ENCODE measurements around the gene CDH16. TPM values are rescaled to one million over a fixed set of nuclear protein-coding genes. Genes with fewer than 3 reads are reported as not detected.

The CDH16 gene, protein sequence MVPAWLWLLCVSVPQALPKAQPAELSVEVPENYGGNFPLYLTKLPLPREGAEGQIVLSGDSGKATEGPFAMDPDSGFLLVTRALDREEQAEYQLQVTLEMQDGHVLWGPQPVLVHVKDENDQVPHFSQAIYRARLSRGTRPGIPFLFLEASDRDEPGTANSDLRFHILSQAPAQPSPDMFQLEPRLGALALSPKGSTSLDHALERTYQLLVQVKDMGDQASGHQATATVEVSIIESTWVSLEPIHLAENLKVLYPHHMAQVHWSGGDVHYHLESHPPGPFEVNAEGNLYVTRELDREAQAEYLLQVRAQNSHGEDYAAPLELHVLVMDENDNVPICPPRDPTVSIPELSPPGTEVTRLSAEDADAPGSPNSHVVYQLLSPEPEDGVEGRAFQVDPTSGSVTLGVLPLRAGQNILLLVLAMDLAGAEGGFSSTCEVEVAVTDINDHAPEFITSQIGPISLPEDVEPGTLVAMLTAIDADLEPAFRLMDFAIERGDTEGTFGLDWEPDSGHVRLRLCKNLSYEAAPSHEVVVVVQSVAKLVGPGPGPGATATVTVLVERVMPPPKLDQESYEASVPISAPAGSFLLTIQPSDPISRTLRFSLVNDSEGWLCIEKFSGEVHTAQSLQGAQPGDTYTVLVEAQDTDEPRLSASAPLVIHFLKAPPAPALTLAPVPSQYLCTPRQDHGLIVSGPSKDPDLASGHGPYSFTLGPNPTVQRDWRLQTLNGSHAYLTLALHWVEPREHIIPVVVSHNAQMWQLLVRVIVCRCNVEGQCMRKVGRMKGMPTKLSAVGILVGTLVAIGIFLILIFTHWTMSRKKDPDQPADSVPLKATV
- not detected for polyA plus RNA-seq (2012; ENCODE audit: insufficient read depth, insufficient read length, low read depth)

DNA sequence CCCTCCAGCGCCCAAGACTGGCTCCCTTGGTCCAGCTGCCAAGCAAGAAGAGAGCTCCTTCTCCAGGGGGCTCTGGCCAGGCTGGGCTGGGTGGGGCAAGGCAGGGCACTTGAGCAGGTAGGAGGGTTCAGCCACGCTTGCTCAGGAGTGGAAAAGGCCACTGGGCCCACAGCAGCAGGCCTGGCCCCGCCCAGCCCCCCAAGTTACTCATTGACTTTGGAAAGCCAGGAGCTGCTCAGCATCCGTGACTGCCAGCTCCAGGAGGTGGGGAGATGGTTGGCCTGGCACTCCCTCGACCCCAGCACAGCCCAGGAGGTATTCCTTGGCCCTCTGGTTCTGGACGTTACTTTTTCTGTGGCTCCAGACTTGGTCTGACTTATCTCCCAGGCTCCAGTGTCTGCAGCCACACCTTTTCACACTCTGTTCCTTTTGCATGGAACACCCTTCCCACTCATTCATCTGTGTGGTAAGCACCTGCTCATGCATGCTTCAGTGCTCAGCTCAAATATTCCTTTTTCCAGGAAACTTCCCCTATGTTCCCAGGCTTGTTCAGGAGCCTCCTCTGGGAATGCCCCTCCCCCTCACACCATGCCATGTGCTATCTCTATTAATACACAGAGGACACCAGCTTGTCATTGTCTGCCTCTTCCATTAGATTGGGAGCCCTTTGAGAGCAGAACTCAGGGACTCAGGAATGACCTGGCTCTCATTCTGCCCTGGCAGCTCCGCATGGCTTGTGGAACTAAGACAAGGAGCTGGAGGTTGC is at the start of gene CDH16:
Gene CDH16 (minus strand): TSS at position 83 of the 766 bp plus-strand sequence. CDS start 820 bp downstream, outside the sequence.
- TF ChIP-seq, protein P1, sequence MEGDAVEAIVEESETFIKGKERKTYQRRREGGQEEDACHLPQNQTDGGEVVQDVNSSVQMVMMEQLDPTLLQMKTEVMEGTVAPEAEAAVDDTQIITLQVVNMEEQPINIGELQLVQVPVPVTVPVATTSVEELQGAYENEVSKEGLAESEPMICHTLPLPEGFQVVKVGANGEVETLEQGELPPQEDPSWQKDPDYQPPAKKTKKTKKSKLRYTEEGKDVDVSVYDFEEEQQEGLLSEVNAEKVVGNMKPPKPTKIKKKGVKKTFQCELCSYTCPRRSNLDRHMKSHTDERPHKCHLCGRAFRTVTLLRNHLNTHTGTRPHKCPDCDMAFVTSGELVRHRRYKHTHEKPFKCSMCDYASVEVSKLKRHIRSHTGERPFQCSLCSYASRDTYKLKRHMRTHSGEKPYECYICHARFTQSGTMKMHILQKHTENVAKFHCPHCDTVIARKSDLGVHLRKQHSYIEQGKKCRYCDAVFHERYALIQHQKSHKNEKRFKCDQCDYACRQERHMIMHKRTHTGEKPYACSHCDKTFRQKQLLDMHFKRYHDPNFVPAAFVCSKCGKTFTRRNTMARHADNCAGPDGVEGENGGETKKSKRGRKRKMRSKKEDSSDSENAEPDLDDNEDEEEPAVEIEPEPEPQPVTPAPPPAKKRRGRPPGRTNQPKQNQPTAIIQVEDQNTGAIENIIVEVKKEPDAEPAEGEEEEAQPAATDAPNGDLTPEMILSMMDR (IDR thresholded peaks at IDR 0.05; ENCODE audit: low read depth, low read length): no peak
- no peak within 1 kb of the TSS for H3K4me3 ChIP-seq (ENCODE audit: low read depth, low read length)
- H3K9me3 ChIP-seq: no peaks in the 10 kb centered on the region
- H3K36me3 ChIP-seq: no peaks in the 10 kb centered on the region
- no peaks in the 10 kb centered on the region for H3K27me3 ChIP-seq
- H3K4me1 ChIP-seq: peaks cover 24% of the 10 kb centered on the region
- no peak for DNase-seq

DNA sequence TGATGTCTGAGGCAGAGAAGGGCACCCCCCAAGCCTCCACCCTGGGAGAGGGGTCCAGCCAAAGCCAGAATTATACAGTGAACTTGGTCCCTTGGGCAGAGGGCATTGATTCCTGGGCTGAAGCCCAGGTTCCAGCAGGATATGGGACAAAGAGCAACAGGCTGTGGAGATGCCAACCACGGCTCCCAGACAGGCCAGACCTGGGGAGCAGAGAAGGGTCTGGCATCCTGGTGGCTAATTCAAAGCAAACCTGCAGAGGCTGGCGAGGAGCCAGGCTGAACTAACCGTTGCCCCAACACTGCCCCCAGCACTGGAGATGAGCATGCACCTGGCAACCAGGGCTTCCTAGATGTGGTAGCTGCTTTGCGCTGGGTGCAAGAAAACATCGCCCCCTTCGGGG is 45.4 kb upstream of the CDH16 start:
- DNase-seq: peak; percentile 36
- Histone ChIP-seq H3K27me3 (no peaks in the 10 kb centered on the region), H3K9me3 (no peaks in the 10 kb centered on the region), H3K4me1 (no peaks in the 10 kb centered on the region), H3K4me3 (ENCODE audit: low read depth, low read length) (no peak overlapping the region), H3K36me3 (no peaks in the 10 kb centered on the region)
- TF ChIP-seq, protein P1 (IDR thresholded peaks at IDR 0.05; ENCODE audit: low read depth, low read length): no peak

DNA sequence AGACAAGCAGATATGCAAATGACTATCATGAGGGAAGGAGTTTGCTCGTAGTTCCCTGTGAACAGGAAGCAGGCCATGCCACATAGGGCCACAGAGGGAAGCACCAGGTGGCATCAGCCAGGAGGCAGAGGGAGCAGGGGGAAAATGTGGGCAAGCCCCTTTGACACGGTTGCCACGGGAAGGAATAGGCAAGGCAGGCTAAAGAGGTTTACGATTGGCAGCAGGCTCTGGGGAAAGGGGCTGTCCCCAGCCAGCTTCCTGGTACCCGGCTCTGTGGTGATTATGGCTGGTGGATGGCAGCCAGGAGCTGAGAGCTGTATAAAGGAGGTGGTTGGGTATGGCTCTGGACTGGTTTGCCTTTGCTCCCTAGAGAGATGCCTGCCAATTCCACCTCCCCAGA is 43.2 kb upstream of the CDH16 start:
- no peaks in the 10 kb centered on the region for H3K36me3 ChIP-seq
- no peaks in the 10 kb centered on the region for H3K4me1 ChIP-seq
- H3K9me3 ChIP-seq: no peaks in the 10 kb centered on the region
- peak; percentile 47 for DNase-seq
- no peak overlapping the region for H3K4me3 ChIP-seq (ENCODE audit: low read depth, low read length)
- TF ChIP-seq, protein P1 (IDR thresholded peaks at IDR 0.05; ENCODE audit: low read depth, low read length): no peak
- no peaks in the 10 kb centered on the region for H3K27me3 ChIP-seq

DNA sequence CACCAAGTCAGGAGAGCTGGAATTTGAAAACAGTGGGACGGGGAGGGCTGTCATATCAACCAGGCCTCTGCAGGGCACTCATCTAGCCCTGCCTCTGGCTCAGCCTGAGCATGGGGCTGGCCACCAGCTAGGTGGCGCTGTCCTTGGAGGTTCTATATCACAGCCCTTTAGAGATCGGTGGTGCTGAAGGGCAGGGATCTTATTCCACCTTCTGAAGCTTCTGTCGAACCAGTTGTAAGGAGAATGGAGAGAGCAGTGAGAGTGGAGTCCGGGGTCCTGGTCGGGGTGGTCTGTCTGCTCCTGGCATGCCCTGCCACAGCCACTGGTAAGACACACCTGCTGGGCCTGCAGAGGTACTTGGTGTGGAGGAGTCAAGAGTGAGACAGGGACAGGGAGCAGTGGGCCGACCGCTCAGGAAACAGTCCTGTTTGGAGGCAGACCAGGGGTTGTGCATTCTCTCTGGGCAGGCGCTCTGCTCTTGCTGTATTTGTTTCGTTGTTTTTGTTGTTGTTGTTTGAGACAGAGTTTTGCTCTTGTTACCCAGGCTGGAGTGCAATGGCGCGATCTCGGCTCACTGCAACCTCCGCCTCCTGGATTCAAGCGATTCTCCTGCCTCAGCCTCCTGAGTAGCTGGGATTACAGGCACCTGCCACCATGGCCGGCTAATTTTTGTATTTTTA is 42.5 kb upstream of the CDH16 start, which contains the start of gene CES3:
Gene CES3 (plus strand): TSS at position 202 of the 680 bp plus-strand sequence. CDS start 42 bp downstream, at position 244.
- peak; percentile 85 for DNase-seq
- Histone ChIP-seq H3K4me3 (ENCODE audit: low read depth, low read length) (peak within 1 kb of the TSS; percentile 36), H3K27me3 (no peaks in the 10 kb centered on the region), H3K9me3 (no peaks in the 10 kb centered on the region), H3K4me1 (no peaks in the 10 kb centered on the region), H3K36me3 (no peaks in the 10 kb centered on the region)
- TF ChIP-seq, protein P1 (IDR thresholded peaks at IDR 0.05; ENCODE audit: low read depth, low read length): peak; percentile 95

DNA sequence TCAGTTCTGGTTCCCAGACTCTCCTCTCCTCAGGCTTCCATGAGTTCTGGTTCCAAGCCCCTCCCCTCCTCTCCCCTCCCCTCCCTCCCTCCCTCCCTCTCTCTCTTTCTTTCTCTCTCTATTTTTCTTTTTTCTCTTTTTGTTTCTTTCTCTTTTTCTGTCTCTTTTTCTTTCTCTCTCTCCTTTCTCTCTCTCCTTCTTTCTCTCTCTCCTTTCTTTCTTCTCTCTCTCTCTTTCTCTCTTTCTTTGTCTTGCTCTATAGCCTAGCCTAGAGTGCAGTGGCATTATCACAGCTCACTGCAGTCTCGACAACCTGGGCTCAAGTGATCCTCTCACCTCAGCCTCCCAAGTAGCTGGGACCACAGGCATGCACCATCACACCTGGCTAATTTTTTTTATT is 41.6 kb upstream of the CDH16 start:
- TF ChIP-seq, protein P1 (IDR thresholded peaks at IDR 0.05; ENCODE audit: low read depth, low read length): no peak
- DNase-seq: no peak
- no peaks in the 10 kb centered on the region for H3K4me1 ChIP-seq

More for the DNA sequence above, 41.6 kb upstream of the CDH16 start:
- Histone ChIP-seq H3K36me3 (no peaks in the 10 kb centered on the region), H3K27me3 (no peaks in the 10 kb centered on the region), H3K9me3 (no peaks in the 10 kb centered on the region), H3K4me3 (ENCODE audit: low read depth, low read length) (no peak overlapping the region)
